Measurements from ENCODE around the gene SAAL1. TPM values are rescaled to one million over a fixed set of nuclear protein-coding genes. Genes with fewer than 3 reads are reported as not detected.

SAAL1 gene
- 10 to 100 TPM in 1 of 2 donors, 1 to 10 TPM in 1; 9.1 to 15.1 TPM for total RNA-seq
- polyA plus RNA-seq = 10 to 100 TPM in 1 of 2 donors, 1 to 10 TPM in 1; 5.5 to 13.6 TPM
- long read RNA-seq, donor 1, transcript SAAL1-206 (2 exons, 471 nt) = major isoform, 5 of 12 reads
- long read RNA-seq, donor 1, partial matches to known transcripts = 0 of 12 reads
- long read RNA-seq, donor 1, other reads (novel, unspliced or antisense) = 0 of 12 reads
- long read RNA-seq, donor 2, partial matches to known transcripts = 0 of 3 reads
- long read RNA-seq, donor 2, other reads (novel, unspliced or antisense) = 0 of 3 reads
- long read RNA-seq, donor 3, partial matches to known transcripts = 0 of 4 reads
- long read RNA-seq, donor 3, other reads (novel, unspliced or antisense) = 0 of 4 reads
- long read RNA-seq, donor 4, transcript SAAL1-206 (2 exons, 471 nt) = major isoform, 5 of 7 reads
- long read RNA-seq, donor 4, partial matches to known transcripts = 0 of 7 reads
- long read RNA-seq, donor 4, other reads (novel, unspliced or antisense) = 0 of 7 reads
- long read RNA-seq, donor 5, transcript SAAL1-206 (2 exons, 471 nt) = minor isoform, 5 of 13 reads
- long read RNA-seq, donor 5, transcript SAAL1-202 (12 exons, 1,582 nt) = major isoform, 6 of 13 reads
- long read RNA-seq, donor 5, partial matches to known transcripts = 0 of 13 reads
- long read RNA-seq, donor 5, other reads (novel, unspliced or antisense) = 0 of 13 reads

- no peaks in the 10 kb centered on the region for H3K9me3 ChIP-seq (ENCODE audit: control insufficient read depth in 4 of 4, insufficient read depth in 3 of 4, low read length in 3 of 4)
- peak; percentile 68 for TF ChIP-seq CTCF (IDR thresholded peaks at IDR 0.05; ENCODE audit: control extremely low read depth, extremely low read depth)
- WGBS, 2 donors = 5 to 9% methylated on average over 33 to 48 of the region's 48 CpGs
- peaks cover 0 to 12% (median 10%) of the 10 kb centered on the region in 5 donors for H3K4me1 ChIP-seq (ENCODE audit: control insufficient read depth in 5 of 5, insufficient read depth in 5 of 5, low read length in 5 of 5)
- H3K4me3 ChIP-seq = peak within 1 kb of the TSS; percentile 100
- peaks cover 9 to 25% (median 11%) of the 10 kb centered on the region in 4 donors for H3K36me3 ChIP-seq (ENCODE audit: control insufficient read depth in 4 of 4, insufficient read depth in 4 of 4, low read length in 4 of 4)
- peak; percentile 87 to 90 (median 89) for DNase-seq
- peak within 1 kb of the TSS; percentile 64 to 84 for H3K27ac ChIP-seq (ENCODE audit: low read depth in 1 of 2, low read length in 1 of 2)
- peak; percentile 98 for ATAC-seq (ENCODE audit: insufficient read depth, low FRiP score)
- peaks cover 0 to 4% (median 0%) of the 10 kb centered on the region in 3 donors for H3K27me3 ChIP-seq (ENCODE audit: control insufficient read depth in 3 of 3, insufficient read depth in 3 of 3, low read length in 2 of 3)
- peak within 1 kb of the TSS; percentile 47 to 60 for H3K9ac ChIP-seq (ENCODE audit: insufficient read depth in 1 of 2, low read length in 2 of 2)
These were observed at the start of gene SAAL1 for GRCh38 chr11:18105802-18106574. SAAL1 (minus strand) TSS chr11:18106082; CDS start chr11:18106041, 41 bp downstream.

GRCh38 chr11:18151581-18151980 lies 45.7 kb upstream of the SAAL1 start:
- WGBS, 2 donors = 72 to 81% methylated on average over 3 of the region's 3 CpGs
- no peak overlapping the region for H3K27ac ChIP-seq (ENCODE audit: low read depth in 1 of 2, low read length in 1 of 2)
- H3K36me3 ChIP-seq (ENCODE audit: control insufficient read depth in 4 of 4, insufficient read depth in 4 of 4, low read length in 4 of 4) = no peaks in the 10 kb centered on the region
- peaks cover 0 to 3% (median 0%) of the 10 kb centered on the region in 4 donors for H3K9me3 ChIP-seq (ENCODE audit: control insufficient read depth in 4 of 4, insufficient read depth in 3 of 4, low read length in 3 of 4)
- peaks cover 0 to 6% (median 0%) of the 10 kb centered on the region in 3 donors for H3K27me3 ChIP-seq (ENCODE audit: control insufficient read depth in 3 of 3, insufficient read depth in 3 of 3, low read length in 2 of 3)
- no peak for TF ChIP-seq CTCF (IDR thresholded peaks at IDR 0.05; ENCODE audit: control extremely low read depth, extremely low read depth)
- no peak overlapping the region for H3K9ac ChIP-seq (ENCODE audit: insufficient read depth in 1 of 2, low read length in 2 of 2)
- H3K4me1 ChIP-seq (ENCODE audit: control insufficient read depth in 5 of 5, insufficient read depth in 5 of 5, low read length in 5 of 5) = no peaks in the 10 kb centered on the region
- no peak overlapping the region for H3K4me3 ChIP-seq
- no peak for ATAC-seq (ENCODE audit: insufficient read depth, low FRiP score)
- no peak for DNase-seq

- H3K4me1 ChIP-seq (ENCODE audit: control insufficient read depth in 5 of 5, insufficient read depth in 5 of 5, low read length in 5 of 5) = no peaks in the 10 kb centered on the region
- no peak for TF ChIP-seq CTCF (IDR thresholded peaks at IDR 0.05; ENCODE audit: control extremely low read depth, extremely low read depth)
- peaks cover 0 to 6% (median 0%) of the 10 kb centered on the region in 3 donors for H3K27me3 ChIP-seq (ENCODE audit: control insufficient read depth in 3 of 3, insufficient read depth in 3 of 3, low read length in 2 of 3)
- no peaks in the 10 kb centered on the region for H3K36me3 ChIP-seq (ENCODE audit: control insufficient read depth in 4 of 4, insufficient read depth in 4 of 4, low read length in 4 of 4)
- ATAC-seq (ENCODE audit: insufficient read depth, low FRiP score) = no peak
- H3K27ac ChIP-seq (ENCODE audit: low read depth in 1 of 2, low read length in 1 of 2) = no peak overlapping the region
- H3K9ac ChIP-seq (ENCODE audit: insufficient read depth in 1 of 2, low read length in 2 of 2) = no peak overlapping the region
- H3K4me3 ChIP-seq = no peak overlapping the region
- H3K9me3 ChIP-seq (ENCODE audit: control insufficient read depth in 4 of 4, insufficient read depth in 3 of 4, low read length in 3 of 4) = peaks cover 0 to 3% (median 0%) of the 10 kb centered on the region in 4 donors
- 51 to 62% methylated on average over 3 of the region's 3 CpGs for WGBS, 2 donors
- no peak for DNase-seq
These were observed 40.0 kb upstream of the SAAL1 start for GRCh38 chr11:18145837-18146236.

All from lung (tissue), 16 donors.